H1 (cell line): ENCODE results near the gene DYNC2H1. TPM values are rescaled to one million over a fixed set of nuclear protein-coding genes. Genes with fewer than 3 reads are reported as not detected.

Source experiments
- CHD7 ChIP-seq: fragments of 300-600 bp; sonication (generic); IDR thresholded peaks from 2 replicates; pipeline ENCODE4 v1.7.1; 2012; ENCODE audit warnings: low read length, moderate library complexity, mild to moderate bottlenecking, inconsistent platforms; ENCODE audit not compliant: insufficient replicate concordance
- RAD21 ChIP-seq, 2 experiments: IDR thresholded peaks in 1 of 2; conservative IDR thresholded peaks in 1 of 2; 2 replicates each; pipeline ENCODE4 v1.6.1; 2011; ENCODE audit warnings: low read depth in 2 of 2, low read length in 2 of 2, improper control_type of control experiment in 1 of 2, inconsistent platforms in 1 of 2, mild to moderate bottlenecking in 1 of 2, moderate library complexity in 1 of 2
- SIN3A ChIP-seq, 2 experiments: IDR thresholded peaks in 1 of 2; conservative IDR thresholded peaks in 1 of 2; 2 replicates each; pipeline ENCODE4 v1.6.1; 2011 to 2012; ENCODE audit warnings: low read length in 2 of 2, improper control_type of control experiment in 1 of 2, low read depth in 1 of 2, mild to moderate bottlenecking in 1 of 2
- polyA plus RNA-seq, 7 experiments: library from polyadenylated mRNA; depleted of rRNA in 3 of 7; stranded (reverse) in 5 of 7; unstranded in 2 of 7; fragments of >200 nt in 5 of 7; fragments of 200-250 nt in 2 of 7; gene quantifications; 1 replicate in 5 of 7; 2 replicates in 1 of 7; 4 replicates in 1 of 7; pipeline versions ENCODE4 v1.2.1 to v1.2.3, GENCODE V29; 2011 to 2013; ENCODE audit warnings: missing spikeins in 2 of 7, mixed read lengths in 2 of 7
- total RNA-seq: library from RNA; stranded (reverse); fragmentation: NEBNext Ultra II Directional; extraction: Animal tissue kit (Norgen Biotek cat#: 25700); gene quantifications from 2 replicates; pipeline ENCODE4 v1.2.1, GENCODE V29; 2021

The DYNC2H1 gene
- total and polyA plus RNA-seq, 2 of the 8 experiments (the other 6 are each of a cell fraction or from before 2014, with no cell fraction given): 6.2 to 12.0 TPM

GRCh38 chr11:103157542-103157941 lies 48.3 kb downstream of the DYNC2H1 start (continued):
- TF ChIP-seq CHD7: no peak
- no peak for TF ChIP-seq SIN3A (conservative IDR thresholded peaks at IDR 0.05 in 1 of 2, IDR thresholded peaks at IDR 0.05 in 1 of 2; ENCODE audit: low read depth in 1 of 2, low read length in 2 of 2)
- no peak for TF ChIP-seq RAD21 (IDR thresholded peaks at IDR 0.05 in 1 of 2, conservative IDR thresholded peaks at IDR 0.05 in 1 of 2; ENCODE audit: low read depth in 2 of 2, low read length in 2 of 2)
